DMS79 treated with DMSO at 0.1 percent for 48 hours (cell line): ENCODE results near the gene TTC33.
"Not testable (repeated sequence)": the region's sequence is repeated elsewhere in the genome, so short reads cannot be mapped to it uniquely, and the experiment has no call there.

Experiments
- DNase-seq: peaks from one replicate; lab custom pipeline; 2025; lab: John Stamatoyannopoulos, UW

Gene TTC33

DNA sequence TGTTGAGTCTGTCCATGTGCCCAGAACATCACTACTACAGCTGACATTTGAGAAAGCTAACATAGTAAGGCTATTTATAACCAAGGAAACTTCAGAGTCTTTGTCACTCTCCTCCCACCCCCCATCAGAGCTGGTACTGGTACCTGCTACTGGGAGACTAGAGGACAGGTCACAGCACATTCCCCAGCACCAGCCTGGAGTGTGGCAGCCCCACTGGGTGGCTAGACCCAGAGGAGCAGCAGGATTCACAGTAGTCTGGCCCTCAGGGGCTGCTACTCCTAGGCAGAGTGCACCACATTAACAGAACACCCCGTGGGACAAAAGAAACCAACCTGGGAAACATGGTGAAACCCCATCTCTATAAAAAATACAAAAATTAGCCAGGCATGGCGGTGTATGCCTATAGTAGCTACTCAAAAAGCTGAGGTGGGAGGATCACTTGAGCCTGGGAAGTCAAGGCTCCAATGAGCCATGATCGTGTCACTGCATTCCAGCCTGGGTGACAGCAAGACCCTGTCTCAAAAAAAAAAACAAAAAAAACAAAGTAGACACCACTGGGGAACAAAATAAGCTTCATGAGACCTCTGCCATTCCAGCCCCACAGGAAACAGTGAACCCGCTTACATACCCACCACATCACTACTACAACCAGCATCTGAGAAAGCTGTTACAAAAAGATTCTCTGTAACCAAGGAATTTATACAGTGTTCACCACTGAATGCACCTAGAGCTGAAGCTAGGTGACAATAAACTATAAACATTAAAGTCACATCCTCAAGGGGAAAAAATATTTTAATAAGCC, 102.3 kb downstream of the TTC33 start:
- DNase-seq: no peak

DNA sequence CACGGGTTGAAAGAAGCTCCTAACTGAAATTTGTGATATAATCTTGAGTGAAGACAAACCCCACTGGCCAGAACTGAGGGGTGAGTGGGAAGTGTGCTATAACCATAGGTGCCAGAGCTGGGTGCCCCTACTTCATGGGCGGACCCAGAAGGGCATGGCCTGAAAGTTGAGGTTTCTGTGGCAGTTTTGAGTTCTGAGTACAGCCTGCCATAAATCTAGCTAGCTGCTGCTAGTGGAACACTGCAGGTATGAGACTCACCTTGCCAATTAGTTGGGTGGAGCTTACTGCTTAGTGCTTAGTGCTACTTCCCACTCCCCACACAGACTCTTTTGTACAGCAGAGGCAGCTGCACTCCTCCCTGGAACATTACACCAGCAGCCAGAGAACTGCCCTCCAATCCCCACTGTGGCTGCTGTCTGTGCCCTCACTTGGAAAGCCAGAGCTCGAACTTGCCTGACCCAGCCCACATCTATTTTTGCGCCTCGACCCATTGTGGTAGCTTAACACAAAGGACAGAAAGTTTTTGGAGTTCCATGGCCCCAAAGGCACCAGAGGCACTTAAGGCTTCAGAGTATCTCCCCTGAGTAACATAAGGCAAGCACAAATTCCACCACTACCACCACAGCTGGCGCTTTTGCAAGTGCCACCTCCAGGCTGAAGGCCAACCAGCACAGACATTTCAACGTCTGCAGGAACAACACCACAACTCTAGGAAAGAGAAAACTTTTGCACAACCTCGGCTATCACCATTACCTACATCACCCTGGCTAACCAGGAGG, 103.1 kb downstream of the TTC33 start:
- DNase-seq: no peak

DNA sequence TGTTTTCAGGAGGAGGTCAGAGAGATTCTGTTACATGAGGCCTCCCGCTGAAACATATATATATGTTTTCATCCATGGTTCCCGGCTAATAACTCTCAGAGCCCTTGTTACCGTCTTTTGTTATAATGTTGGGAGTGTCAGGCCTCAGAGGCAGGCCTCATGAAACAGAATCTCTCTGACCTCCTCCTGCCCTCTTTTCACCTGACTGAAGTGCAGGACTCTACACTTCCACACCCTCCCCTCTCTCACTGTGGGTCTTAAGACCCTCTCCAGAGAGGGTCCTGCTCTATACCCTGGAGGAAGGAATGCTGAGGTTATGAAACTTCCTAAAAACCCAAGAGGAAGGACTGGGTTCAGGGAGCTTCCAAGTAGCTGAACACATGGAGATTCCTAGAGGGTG, 104.6 kb downstream of the TTC33 start:
- DNase-seq: no peak

DNA sequence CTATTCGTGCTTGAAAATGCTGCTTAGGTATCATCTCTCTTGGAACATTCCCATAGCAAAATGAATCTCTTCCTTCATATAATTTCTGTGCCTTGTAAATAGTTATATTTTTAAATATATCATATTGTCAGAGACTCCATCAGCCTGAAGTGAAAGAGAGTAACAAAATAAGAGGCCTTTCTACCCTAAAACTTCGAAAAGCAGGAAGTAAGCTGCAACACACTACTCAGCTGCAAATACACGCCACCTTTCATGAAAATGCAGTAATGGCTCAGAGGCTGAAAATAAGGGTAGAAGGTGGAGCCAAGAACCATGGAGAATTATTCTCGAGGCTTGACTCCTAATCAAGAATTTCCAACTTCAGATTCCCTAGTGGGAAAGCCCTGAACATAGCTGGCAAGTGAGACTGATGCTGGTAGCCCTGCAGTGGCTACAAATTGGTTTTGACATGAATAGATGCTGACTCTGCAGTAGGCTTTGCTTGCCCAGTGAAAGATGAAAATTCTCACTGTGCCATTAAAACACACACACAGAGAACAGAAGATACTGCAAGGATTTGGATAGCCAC, 106.2 kb downstream of the TTC33 start:
- no peak for DNase-seq

DNA sequence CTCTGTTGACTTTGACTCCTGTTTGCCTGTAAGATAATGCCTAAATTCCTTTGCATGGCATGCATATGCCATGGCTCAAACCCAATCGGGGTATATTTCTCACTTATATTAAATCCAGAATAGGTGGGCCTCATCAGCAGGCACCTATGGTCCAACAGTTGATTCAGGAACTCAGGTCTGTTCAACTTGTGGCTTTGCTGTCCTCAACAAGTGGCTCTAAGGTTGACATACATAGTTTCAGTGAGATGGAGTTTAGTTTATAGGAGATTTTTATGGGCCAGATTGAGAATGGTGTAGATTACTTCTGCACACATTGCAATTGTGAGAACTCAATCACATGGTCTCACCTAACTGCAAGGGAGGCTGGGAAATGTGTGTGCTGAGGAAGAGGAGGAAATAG, 107.6 kb downstream of the TTC33 start:
- no peak for DNase-seq

DNA sequence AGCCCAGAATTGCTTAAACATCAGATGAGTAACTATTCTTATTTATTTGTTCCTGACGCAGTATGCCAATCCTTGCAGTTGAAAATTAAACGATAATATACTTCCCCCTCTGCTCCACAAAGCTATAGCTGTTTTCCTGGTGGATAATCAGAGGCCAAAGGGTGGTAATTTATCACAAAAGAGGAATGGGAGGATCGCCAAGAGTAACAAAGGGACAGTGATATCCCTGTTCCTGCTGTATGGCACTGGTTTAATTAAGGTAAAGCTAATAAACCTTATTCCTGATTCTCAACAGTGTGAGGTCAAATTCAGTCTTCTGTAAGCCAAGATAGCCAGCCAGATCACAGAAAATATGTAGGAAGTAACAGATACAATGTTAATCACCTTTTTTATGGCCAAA, 109.5 kb downstream of the TTC33 start:
- DNase-seq: no peak

DNA sequence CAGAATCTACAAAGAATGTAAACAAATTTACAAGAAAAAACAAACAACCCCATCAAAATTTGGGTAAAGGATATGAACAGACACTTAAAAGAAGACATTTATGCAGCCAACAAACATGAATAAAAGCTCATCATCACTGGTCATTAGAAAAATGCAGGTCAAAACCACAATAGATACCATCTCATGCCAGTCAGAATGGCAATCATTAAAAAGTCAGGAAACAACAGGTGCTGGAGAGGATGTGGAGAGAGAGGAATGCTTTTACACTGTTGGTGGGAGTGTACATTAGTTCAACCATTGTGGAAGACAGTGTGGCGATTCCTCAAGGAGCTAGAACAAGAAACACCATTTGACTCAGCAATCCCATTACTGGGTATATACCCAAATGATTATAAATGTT, 116.2 kb downstream of the TTC33 start:
- DNase-seq: not testable (repeated sequence)

DNA sequence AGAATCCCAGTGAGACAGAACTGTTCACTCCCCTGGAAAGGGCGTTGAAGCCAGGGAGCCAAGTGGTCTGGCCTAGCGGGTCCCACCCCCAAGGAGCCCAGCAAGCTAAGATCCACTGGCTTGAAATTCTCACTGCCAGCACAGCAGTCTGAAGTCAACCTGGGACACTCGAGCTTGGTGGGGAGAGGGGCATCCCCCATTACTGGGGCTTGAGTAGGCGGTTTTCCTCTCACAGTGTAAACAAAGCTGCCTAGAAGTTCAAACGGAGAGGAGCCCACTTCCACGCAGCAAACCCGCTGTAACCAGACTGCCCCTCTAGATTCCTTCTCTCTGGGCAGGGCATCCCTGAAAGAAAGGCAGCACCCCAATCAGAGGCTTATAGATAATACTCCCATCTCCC, 121.2 kb downstream of the TTC33 start:
- DNase-seq: no peak

DNA sequence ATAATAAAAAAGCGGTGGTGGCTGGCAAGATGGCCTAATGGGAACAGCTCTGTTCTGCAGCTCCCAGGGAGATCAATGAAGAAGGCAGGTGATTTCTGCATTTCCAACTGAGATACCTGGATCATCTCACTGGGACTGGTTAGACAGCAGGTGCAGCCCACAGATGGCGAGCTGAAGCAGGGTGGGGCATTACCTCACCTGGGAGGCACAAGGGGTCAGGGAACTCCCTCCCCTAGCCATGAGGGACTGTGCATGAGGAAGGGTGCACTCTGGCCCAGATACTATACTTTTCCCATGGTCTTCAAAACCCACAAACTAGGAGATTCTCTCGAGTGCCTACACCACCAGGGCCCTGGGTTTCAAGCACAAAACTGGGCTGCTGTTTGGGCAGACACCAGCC, 121.6 kb downstream of the TTC33 start:
- no peak for DNase-seq

DNA sequence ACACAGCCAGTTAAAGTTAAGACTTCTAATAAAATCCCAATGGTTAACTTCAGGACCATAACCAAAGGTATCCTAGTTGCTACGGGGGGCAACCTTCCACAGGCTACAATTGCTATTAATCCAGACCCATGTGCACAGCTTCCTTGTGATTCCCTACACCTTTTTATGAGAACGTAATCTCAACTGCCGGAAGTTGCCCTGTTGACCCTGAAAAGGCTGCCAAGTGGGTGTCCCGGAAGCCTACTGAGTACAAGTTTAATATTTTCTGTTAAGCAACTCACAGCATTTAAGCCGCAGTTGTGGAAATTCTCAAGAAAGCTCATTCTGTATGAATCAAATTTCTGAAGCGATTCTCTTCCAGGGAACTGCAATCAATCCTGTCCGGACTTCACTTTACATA, 124.5 kb downstream of the TTC33 start:
- DNase-seq: no peak

DNA sequence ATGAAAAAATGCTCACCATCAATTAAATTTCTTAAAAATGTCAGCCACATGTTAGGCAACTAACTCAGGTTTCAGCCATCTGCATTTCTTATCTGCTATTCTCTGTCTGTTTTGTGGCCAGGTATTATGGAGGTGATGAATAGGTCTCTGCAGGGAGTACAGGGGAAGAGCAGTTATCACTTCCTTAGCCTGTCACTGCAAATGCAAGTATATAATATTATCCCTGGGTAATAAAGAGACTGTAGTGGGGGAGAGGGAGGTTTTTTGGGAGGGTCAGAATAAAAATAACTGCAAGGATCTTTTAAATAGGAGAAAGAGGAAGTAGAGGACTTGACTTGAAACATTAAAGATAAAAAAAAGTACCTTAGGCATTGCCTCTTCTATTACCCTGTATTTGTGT, 125.6 kb downstream of the TTC33 start:
- DNase-seq: no peak

DNA sequence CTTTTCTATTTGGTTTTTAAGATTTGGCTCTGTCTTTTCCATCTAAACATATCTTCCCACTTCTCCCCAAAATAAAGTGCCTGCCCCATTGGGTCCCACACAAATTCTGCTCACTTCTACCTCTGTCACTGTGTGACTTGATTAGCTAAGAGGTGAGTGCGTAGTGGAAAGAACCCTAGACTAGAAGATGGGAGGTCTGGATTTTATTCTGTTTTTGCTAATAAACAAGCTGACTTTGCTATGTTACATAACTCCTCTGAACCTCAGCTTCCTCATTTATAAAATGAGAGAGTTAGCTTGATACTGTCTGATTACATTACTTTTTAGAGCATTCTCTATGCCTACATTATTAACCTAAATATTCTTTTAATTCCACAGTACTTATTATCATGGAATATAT, 127.4 kb downstream of the TTC33 start:
- no peak for DNase-seq

DNA sequence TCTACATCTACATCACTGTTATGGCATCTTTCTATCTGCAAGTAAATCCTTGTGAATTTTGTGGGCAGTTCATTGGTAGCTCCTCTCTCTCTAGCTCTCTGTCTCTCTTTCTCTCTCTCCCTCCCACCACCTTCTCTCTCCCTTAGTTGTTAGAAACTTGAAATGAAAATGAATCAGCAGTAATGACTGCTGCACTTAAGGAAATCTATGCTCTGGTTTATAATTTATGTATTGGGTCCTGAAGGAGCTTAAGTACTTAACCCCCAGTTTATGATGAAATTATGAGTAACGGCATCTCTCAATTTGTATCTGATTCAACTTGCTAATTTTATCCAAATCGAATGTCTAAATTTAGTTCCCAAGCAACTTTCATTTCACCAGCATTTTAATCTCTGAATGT, 128.1 kb downstream of the TTC33 start:
- no peak for DNase-seq

DNA sequence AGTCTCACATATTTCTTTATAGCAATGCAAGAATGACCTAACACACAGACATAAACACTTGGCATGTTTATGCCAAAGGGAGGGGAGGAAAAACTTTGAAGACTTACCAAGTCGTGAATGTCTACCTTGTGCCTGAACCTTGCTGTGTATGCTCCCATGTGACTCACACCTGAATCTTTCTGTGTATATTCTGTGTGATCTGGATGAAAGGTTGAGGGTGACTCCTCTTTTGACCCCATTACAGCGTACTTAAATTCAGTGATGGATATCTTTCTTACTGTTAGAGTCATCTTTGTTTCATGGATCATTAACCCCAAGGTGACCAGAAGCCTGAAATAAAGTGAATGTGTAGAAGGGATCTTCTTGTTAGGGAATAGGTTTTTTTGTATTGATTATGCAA, 129.0 kb downstream of the TTC33 start:
- no peak for DNase-seq

DNA sequence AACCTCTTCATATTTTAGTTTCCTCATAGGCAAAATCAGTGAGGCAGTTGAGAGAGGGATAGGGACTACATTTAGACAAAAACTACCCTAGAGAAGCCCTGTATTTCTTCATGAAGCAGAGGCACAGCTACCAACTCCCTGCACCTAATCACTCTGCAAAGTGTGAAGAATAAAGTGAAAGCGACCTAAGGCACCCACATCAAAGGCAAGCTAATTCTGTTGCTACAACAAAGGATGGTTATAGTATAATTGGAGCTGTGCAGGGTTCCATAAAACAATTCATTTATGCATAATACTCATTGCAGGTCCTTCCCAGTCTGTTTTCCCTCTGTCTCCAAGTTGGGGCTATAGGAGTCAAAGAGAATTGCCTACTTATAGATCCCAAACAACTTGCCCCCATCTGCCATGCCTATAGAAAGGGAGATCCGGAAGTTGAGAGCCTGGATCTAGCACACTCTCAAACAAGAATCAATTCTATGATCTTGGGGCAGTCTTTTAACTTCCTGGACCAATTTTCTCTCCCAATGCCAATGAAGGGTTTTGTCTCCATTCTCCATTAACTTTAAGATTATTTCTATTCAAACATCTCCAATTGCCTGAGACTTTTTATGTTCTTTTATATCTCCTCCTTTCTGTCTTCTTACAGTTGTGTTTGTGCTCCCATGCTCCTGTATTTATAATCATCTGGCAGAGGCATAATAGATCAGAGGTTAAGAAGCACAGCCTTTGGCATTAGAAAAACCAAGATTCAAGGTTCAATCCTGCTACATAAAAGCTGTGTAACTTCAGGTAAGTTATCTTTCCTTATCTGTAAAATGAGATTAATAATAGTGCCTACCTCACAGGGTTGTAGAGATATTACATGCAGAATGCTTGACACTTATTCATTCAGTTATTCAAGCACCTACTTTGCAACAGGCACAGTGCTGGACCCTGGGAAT, 132.0 kb downstream of the TTC33 start:
- no peak for DNase-seq

DNA sequence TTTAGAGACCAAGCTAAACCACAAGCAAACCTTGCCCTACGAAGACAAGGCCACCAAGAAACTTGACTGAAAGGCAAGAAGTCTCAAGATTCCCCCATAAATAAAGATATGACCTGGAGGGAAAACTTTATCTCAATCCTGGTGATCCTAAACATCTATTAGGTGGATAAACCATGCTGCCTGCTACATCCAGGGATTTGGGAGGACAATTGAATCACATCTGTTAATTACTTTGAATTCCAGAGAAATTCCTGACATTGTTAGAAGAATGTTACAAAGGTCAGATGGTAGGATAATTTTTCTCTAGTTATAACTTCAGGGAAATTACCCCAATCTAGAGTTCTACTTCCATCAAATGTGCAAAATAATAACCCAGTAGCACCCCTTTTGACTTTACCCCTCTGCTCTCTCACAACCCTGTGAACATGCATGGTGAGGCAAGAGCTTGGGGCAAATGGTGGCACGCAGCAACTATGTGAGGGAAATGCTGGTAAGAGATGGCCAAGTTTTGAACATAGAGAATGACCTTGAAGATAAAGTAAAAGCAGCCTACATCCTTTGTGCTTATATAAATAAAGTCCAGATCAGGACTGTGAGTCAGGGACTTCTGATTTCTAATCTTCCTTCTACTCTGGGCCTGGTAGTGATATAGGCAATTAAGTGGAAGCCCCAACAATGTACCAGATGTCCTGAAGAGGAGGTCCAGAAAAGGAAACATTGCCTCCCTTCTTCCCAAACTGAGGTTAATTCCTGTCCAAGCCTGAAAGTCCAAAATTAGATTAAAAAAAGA, 133.1 kb downstream of the TTC33 start:
- DNase-seq: no peak

DNA sequence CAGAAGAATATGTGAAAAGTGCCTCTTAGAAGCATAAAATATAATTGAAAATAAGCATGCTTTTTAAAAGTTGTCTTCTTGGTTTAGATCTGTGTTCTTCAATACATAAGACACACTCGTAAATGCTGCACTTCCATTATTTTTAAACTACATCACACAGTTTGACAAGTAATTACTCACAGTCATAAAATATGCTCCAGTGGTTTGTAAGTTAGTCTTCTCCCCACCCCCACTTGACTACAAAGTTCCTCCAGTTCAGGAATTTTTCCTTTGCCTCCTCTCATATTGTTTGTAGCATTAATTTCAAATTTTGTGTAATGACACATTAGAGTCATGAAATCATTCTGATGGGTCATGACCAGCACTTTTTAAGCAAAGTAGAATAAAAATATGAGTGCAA, 136.3 kb downstream of the TTC33 start:
- DNase-seq: no peak

DNA sequence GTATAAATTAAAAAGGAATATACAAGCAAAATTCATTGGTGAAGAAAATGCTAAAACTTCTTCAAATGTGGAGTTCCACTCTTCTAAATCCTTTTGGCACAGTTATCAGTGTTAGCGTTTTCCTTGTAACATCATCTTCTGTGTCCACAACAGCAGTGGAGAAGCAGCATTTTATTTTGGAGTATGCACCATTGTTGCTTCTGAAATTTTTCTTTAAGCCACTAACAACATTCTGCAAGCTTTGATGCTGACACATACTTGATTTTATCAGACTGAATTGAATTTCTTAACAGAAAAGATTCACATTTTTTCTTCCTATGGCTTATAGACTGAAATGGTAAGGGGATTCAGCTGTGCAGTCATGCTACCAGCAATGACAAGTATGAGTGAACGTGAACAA, 136.8 kb downstream of the TTC33 start:
- DNase-seq: no peak

DNA sequence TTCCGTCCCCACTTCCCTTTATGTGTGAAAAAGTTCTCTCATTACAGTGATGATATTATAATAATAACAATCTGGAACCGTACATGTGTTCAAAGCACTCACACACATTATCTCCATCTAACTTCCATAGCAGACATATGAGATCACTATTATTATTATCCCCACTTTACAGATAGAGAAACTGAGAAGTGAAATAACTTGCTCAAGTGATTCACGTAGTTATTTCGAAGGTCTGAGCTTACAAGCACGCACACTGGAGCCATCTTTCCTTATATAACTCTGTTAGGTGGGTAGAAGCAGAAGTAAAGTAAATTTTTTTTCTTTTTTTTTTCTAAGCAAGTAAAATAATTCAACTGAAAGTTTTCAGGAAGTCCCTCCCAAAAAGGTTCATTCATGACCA, 139.0 kb downstream of the TTC33 start:
- DNase-seq: no peak

DNA sequence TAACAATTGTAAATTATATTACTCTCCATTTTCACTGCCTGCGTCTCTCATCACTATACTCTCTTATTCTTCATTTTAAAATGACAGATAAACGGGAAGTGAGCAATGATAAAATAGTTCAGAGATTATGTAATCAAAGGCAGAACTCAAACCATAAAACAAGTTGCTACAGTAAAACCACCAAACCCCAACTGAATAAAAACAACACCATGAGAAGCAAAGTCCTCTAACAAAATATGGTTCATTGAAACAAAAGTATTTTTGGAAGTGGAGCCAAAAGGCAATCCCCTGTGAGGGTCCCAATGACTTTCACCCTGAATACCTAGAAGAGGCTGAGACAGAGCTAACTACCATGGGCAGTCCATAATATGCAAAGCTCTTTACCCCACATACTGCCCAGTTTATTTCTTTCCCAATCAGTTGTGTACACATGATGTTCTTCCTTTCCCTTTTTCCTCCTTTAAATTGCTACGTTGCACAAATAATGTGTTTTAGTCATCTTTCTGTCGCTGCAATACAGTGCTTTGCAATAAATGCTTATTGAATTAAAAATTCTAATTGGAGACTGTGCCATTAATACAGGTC, 140.1 kb downstream of the TTC33 start:
- no peak for DNase-seq
